ENCODE data around the gene ERC1. TPM values are rescaled to one million over a fixed set of nuclear protein-coding genes. Genes with fewer than 3 reads are reported as not detected.
"Not testable (repeated sequence)": the region's sequence is repeated elsewhere in the genome, so short reads cannot be mapped to it uniquely, and the experiment has no call there.

ERC1 gene
- total RNA-seq, 4 donors from 2014 or later: 23.5 to 74.8 (median 57.0) TPM

GRCh38 chr12:1099158-1099557 is 108.1 kb downstream of the ERC1 start:
- H3K27ac ChIP-seq: peak overlapping the region in 2 of 4 donors; percentile 22 to 25
- no peaks in the 10 kb centered on the region for H3K36me3 ChIP-seq
- H3K27me3 ChIP-seq: no peaks in the 10 kb centered on the region
- in situ Hi-C loops (cut with MboI; ENCODE audit: low pct_ligation_motif_present in 1 of 4, low pct_unique_long_range_greater_than_20kb in 1 of 4, low sequenced_read_pairs in 3 of 4): no loop called here
- H3K4me3 ChIP-seq: no peak overlapping the region
- WGBS, 2 donors (ENCODE audit: low coverage in 1 of 2): 43 to 46% methylated on average over 2 of the region's 2 CpGs
- H3K9me3 ChIP-seq: no peaks in the 10 kb centered on the region
- TF ChIP-seq POLR2A (IDR thresholded peaks at IDR 0.05) (no peak), POLR2AphosphoS5 (IDR thresholded peaks at IDR 0.05) (no peak)
- intact Hi-C loops (cut with DNase I; ENCODE audit: low total_unique reads): no loop called here
- peak; percentile 33 for DNase-seq
- H3K4me1 ChIP-seq: peaks cover 0 to 18% (median 5%) of the 10 kb centered on the region in 4 donors

- H3K4me3 ChIP-seq; H3K27me3 ChIP-seq; intact Hi-C loops (cut with DNase I; ENCODE audit: low total_unique reads); DNase-seq; H3K36me3 ChIP-seq; H3K9me3 ChIP-seq: not testable (repeated sequence)
- Histone ChIP-seq H3K27ac (peak overlapping the region in 2 of 4 donors; percentile 22 to 25), H3K4me1 (peaks cover 0 to 18% (median 5%) of the 10 kb centered on the region in 4 donors)
- in situ Hi-C loops (cut with MboI; ENCODE audit: low pct_ligation_motif_present in 1 of 4, low pct_unique_long_range_greater_than_20kb in 1 of 4, low sequenced_read_pairs in 3 of 4): loop anchor here in 2 of 4 donors (25.0 kb wide), 2 partner anchors 463 to 488 kb away; partner anchors contain the start of gene FBXL14 (in 1 of the 2)
- 40 to 92% methylated on average over 1 to 2 of the region's 2 CpGs for WGBS, 2 donors (ENCODE audit: low coverage in 1 of 2)
Measured at GRCh38 chr12:1099618-1100017, 108.6 kb downstream of the ERC1 start.

DNA sequence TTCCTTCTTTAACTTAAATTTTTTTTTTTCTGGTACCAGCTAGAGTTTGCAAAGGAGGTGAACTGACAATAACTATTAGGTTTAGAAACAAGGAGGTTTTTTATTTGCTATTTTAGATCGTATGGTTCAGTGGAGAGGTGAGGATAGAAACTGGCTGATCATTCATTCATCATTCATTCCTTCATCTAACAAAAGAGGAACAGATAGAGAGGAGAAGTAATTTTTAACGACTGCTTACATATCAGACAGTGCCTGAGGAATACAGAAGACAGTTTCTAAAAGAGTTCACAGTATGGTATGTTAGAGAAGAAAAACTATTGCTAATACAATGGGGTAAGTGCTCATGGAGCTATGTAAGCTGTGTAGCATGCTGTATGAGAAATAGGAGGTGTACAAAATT is 111.1 kb downstream of the ERC1 start:
- no peaks in the 10 kb centered on the region for H3K27me3 ChIP-seq
- DNase-seq: no peak
- H3K27ac ChIP-seq: no peak overlapping the region
- intact Hi-C loops (cut with DNase I; ENCODE audit: low total_unique reads): no loop called here
- no peaks in the 10 kb centered on the region for H3K36me3 ChIP-seq
- peaks cover 0 to 18% (median 5%) of the 10 kb centered on the region in 4 donors for H3K4me1 ChIP-seq
- no peak overlapping the region for H3K4me3 ChIP-seq
- in situ Hi-C loops (cut with MboI; ENCODE audit: low pct_ligation_motif_present in 1 of 4, low pct_unique_long_range_greater_than_20kb in 1 of 4, low sequenced_read_pairs in 3 of 4): loop anchor here in 2 of 4 donors (25.0 kb wide), 2 partner anchors 460 to 485 kb away; partner anchors contain the start of gene FBXL14 (in 1 of the 2)
- H3K9me3 ChIP-seq: no peaks in the 10 kb centered on the region
- TF ChIP-seq POLR2A (IDR thresholded peaks at IDR 0.05) (no peak), EP300 (IDR thresholded peaks at IDR 0.05; ENCODE audit: low read depth) (no peak), POLR2AphosphoS5 (IDR thresholded peaks at IDR 0.05) (no peak)
- TF ChIP-seq, protein P1, sequence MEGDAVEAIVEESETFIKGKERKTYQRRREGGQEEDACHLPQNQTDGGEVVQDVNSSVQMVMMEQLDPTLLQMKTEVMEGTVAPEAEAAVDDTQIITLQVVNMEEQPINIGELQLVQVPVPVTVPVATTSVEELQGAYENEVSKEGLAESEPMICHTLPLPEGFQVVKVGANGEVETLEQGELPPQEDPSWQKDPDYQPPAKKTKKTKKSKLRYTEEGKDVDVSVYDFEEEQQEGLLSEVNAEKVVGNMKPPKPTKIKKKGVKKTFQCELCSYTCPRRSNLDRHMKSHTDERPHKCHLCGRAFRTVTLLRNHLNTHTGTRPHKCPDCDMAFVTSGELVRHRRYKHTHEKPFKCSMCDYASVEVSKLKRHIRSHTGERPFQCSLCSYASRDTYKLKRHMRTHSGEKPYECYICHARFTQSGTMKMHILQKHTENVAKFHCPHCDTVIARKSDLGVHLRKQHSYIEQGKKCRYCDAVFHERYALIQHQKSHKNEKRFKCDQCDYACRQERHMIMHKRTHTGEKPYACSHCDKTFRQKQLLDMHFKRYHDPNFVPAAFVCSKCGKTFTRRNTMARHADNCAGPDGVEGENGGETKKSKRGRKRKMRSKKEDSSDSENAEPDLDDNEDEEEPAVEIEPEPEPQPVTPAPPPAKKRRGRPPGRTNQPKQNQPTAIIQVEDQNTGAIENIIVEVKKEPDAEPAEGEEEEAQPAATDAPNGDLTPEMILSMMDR (IDR thresholded peaks at IDR 0.05): no peak
- 78% methylated on average over 2 of the region's 2 CpGs for WGBS, 2 donors (ENCODE audit: low coverage in 1 of 2)

DNA sequence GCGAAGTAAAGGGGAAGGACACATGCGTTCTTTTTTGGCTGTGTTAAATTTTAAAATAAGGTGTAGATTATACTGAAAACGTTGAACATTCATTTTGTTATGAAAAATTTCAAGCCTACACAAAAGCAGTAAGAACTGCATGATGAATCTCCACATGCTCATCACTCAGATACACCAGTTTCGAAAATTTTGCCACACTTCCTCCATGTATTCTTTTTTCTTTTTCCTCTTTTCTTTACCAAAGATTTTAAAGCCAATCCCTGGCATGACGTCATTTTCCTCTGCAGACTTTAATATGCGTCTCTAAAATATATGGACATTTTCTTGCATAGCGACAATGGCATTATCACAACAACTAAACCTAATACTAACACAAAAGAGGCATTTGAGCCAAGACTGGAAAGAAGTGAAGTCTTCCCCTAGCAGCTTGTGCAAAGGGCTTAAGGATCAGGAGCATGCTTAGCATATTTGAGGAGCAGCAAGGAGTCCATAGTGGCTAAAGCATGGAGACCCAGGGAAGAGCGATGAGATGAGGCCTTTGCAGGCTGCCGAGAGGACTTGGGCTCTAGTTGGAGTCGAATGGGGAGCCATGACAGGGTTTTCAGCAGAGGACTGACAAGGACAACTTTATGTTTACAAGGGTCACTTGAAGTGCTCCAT is 111.9 kb downstream of the ERC1 start:
- Histone ChIP-seq H3K4me1 (peaks cover 0 to 16% (median 5%) of the 10 kb centered on the region in 4 donors), H3K27me3 (no peaks in the 10 kb centered on the region), H3K36me3 (no peaks in the 10 kb centered on the region), H3K27ac (no peak overlapping the region), H3K4me3 (no peak overlapping the region), H3K9me3 (no peaks in the 10 kb centered on the region)
- in situ Hi-C loops (cut with MboI; ENCODE audit: low pct_ligation_motif_present in 1 of 4, low pct_unique_long_range_greater_than_20kb in 1 of 4, low sequenced_read_pairs in 3 of 4) (loop anchor here in 2 of 4 donors (25.0 kb wide), 2 partner anchors 459 to 484 kb away; partner anchors contain the start of gene FBXL14 (in 1 of the 2)), intact Hi-C loops (cut with DNase I; ENCODE audit: low total_unique reads) (no loop called here)
- no peak for DNase-seq
- TF ChIP-seq EP300 (IDR thresholded peaks at IDR 0.05; ENCODE audit: low read depth): no peak
- TF ChIP-seq POLR2AphosphoS5 (IDR thresholded peaks at IDR 0.05): no peak
- TF ChIP-seq POLR2A (IDR thresholded peaks at IDR 0.05): no peak
- TF ChIP-seq, protein P1 (IDR thresholded peaks at IDR 0.05): no peak
- WGBS, 2 donors (ENCODE audit: low coverage in 1 of 2): 90% methylated on average over 8 to 10 of the region's 10 CpGs

GRCh38 chr12:1103632-1104031 is 112.6 kb downstream of the ERC1 start:
- Histone ChIP-seq H3K27me3 (no peaks in the 10 kb centered on the region), H3K36me3 (no peaks in the 10 kb centered on the region), H3K27ac (no peak overlapping the region), H3K4me1 (peaks cover 0 to 19% (median 6%) of the 10 kb centered on the region in 4 donors), H3K9me3 (no peaks in the 10 kb centered on the region), H3K4me3 (no peak overlapping the region)
- TF ChIP-seq EP300 (IDR thresholded peaks at IDR 0.05; ENCODE audit: low read depth): no peak
- intact Hi-C loops (cut with DNase I; ENCODE audit: low total_unique reads): no loop called here
- no peak for DNase-seq
- 91 to 100% methylated on average over 2 to 3 of the region's 3 CpGs for WGBS, 2 donors (ENCODE audit: low coverage in 1 of 2)
- in situ Hi-C loops (cut with MboI; ENCODE audit: low pct_ligation_motif_present in 1 of 4, low pct_unique_long_range_greater_than_20kb in 1 of 4, low sequenced_read_pairs in 3 of 4): loop anchor here in 2 of 4 donors (25.0 kb wide), 2 partner anchors 459 to 484 kb away; partner anchors contain the start of gene FBXL14 (in 1 of the 2)
